Stimulated activated naive CD4-positive, alpha-beta T cell treated with Interleukin-2 at 50 U/mL for 16 hours (primary cell): ENCODE results near the gene IL23R.
"Not testable (repeated sequence)": the region's sequence is repeated elsewhere in the genome, so short reads cannot be mapped to it uniquely, and the experiment has no call there.

Source experiments
- DNase-seq: peaks from one replicate; lab custom pipeline; 2025; lab: John Stamatoyannopoulos, UW

The IL23R gene, protein sequence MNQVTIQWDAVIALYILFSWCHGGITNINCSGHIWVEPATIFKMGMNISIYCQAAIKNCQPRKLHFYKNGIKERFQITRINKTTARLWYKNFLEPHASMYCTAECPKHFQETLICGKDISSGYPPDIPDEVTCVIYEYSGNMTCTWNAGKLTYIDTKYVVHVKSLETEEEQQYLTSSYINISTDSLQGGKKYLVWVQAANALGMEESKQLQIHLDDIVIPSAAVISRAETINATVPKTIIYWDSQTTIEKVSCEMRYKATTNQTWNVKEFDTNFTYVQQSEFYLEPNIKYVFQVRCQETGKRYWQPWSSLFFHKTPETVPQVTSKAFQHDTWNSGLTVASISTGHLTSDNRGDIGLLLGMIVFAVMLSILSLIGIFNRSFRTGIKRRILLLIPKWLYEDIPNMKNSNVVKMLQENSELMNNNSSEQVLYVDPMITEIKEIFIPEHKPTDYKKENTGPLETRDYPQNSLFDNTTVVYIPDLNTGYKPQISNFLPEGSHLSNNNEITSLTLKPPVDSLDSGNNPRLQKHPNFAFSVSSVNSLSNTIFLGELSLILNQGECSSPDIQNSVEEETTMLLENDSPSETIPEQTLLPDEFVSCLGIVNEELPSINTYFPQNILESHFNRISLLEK

DNA sequence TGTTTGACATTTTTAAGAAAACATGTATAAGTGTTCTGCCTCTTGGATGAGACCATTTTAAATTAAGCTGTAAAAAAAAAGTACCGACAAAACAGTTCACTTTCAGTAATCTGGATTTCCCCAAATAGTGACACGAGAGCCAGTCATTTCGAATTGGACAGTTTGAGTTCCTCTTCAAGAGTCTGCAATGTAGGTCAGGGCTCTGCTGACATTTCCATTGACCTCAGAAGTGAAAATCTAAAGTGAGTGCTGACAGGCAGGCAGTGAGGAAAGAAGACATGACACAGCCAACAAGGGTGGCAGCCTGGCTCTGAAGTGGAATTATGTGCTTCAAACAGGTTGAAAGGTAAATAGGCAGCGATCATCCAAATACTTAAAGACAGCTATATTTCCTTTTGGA is at the start of gene IL23R:
Gene IL23R (plus strand): TSS at position 259 of the 400 bp plus-strand sequence. CDS start 1,667 bp downstream, outside the sequence.
- DNase-seq, result peak; percentile 49

DNA sequence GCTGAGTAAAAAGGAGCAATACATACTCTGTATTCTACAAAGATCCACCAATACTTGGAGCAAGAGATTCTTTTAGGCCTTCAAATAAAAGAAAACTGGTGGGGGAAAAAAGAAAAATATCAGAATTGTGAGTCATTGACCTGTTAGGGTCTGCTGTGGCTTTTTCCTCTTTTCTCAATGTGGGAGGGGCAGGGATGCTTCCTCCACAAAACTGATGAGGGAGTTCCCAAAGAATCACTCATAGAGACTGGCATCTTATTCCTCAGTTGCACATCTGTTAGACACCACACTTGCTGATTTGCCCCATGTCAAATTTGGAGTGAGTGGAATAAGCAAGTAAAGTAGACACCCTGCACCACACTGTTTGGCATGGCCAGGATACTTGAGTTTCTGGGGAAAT is 48.1 kb upstream of the IL23R start:
- no peak for DNase-seq

DNA sequence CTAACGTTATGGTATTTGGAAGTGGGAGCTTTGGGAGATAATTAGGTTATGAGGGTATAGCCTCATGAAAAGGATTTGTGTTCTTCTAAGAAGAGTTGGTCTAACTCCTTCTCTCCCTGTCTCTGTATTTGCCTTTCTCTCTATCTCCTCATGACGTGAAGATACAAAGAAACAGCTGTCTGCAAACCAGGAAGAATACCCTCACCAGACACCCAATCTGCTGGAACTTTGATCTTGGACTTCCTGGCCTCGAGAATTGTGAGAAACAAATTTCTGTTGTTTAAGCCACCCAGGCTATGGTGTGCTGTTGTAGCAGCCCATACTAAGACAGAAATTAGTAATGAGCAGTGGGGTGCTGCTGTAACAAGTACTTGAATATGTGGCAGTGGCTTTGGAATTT is 47.6 kb upstream of the IL23R start:
- no peak for DNase-seq

DNA sequence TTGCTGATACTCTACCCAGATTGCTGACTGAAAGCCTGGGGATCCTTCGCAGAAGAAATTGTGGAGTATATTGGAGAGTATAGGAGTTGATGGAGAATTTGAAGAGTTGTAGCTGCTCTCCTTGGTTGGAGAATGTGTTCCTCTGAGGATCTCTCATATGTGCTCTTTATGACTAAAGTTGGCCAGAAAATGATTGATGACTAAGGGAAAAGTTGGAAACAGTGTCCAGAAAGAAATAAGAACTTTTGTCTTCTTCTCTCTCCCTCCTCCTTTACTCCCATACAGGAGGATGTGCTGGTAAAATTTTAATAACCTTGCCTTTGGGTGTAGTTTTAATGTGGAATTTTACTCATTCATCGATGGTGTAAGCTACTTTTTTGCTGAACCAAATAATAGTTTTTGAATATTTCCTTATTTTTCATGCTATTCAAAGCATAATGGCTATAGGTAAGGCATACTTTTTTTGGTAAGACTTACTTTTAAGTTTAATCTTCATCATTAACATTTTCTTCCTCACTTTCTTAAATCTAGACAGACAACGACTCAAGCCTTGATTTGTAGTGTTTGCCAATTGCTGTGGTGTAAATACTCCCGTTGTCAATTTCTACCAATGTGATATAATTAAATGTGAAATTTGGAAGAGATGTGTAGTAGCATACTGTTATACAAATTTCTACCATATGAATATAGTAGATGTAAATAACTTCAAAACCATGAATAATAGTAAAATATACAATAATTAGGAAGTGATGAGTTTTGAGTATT is 45.2 kb upstream of the IL23R start:
- no peak for DNase-seq

DNA sequence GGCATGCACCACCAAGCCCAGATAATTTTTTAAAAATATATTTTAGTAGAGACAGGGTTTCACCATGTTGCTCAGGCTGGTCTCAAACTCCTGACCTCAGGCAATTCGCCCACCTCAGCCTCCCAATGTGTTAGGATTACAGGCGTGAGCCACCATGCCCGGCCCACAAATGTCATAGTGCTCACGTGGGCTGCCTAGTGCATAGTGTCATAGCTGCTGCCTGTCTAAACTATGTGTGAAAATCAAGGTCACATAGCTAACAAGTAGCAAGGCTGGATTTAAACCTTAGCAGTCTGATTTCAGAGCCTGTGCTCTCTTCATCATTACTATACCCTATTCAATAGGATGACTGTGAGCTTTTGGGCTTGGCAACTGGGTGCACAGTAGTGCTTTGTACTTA is 41.8 kb upstream of the IL23R start:
- DNase-seq, result no peak

DNA sequence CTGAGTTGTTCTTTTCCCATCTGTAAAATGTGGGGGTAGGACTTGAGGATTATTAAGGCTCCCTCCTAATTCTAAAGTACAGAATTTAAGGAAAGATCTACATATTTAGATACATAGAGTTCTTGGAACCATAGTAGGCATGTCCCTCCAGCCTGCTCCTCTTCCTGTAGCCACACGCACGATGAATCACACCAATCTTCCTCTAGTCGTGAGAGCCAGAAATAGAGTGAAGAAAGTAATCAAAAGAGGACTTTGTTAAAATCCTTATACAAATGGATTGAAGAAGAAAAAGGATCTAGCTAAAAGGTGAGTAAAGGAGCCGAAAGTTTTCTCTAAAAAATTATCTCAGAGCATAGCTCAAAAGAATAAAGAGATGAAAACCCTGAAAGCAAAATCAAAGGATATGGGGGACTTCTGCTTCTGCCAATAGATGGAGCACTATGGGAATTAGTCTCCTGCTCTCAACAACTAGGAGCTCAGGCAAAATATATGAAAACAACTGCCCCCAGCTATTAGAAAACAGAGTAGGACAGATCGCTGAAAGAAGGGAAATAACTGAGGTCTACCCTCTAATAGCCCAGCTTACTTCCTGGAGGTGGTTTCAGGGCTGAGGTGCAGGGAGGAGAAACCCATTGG is 40.0 kb upstream of the IL23R start:
- no peak for DNase-seq

DNA sequence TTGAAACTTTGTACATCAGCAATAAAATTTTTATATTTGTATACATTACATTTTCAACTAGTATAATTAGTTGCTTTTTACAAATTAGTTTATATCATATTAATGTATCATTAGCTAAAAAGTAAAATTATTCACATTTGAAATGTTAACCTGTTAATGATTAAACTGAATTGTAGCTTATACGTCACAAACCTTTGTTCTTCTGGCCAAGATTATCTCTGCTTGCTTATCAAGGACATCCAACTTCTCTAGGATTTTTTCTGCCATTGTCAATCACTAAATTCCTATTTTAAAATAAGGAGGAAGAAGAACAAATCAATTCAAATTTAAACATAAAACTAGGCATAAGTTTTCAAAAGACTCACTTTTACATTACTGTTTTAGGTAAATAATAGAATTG is 39.3 kb upstream of the IL23R start:
- no peak for DNase-seq

DNA sequence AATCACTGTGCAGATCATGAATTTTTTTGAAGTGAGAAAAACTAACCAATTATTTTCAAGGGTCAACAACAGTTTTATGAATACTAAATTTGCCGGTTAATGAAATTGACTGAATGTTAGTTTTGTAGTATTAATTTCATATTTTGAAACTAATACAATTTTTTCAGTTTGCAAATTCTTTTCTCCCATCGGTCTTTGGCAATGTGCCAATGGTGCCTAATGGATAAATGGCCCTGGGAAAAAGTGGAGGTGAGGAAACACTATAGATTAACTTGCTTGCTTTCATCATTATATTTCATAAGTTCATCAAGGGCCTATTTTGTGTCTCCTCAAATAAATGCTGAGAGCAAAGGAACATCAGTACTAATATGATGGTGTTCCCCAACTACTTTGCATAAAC is 35.6 kb upstream of the IL23R start:
- no peak for DNase-seq

DNA sequence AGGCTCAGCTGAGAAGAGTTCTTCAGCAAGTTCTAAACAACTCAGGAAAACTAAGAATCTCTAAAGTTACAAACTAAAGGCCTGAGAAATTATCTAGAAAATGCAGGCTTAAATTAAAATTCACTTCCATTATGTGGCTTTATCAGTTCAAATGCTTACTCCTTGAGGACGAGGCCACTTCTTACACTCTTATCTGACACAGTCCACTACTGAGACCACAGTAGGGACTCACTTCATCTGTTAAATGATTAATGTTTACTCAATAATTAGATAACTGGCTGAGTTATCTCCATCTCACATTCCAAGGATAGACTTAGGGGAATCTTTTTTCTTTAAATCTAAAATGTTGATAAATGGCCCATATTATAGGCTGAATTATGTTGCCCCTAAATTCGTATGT is 33.1 kb upstream of the IL23R start:
- no peak for DNase-seq

DNA sequence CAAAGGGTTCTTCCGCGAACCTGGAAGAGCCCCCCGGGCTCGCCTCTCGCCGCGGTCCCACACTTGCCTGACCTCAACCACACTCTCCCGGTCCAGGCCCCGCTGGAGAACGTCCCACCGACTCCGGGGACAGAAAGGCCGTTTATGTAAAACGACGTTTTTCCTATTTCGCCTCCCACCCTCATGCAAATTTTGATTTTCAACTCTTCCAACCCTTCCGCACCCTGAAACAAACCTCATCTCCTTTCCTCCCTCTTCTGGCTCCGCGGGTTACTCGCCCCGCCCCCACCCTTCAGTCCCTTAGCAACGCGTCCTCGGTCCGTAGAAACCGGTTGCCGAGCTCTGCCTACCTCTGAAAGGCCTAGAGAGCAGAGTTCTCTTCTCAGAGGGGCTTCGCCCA is 31.6 kb upstream of the IL23R start, which contains the start of gene C1orf141:
Gene C1orf141 (minus strand): TSS at position 276 of the 400 bp plus-strand sequence. CDS start 7,730 bp downstream, outside the sequence.
- peak; percentile 3 for DNase-seq

DNA sequence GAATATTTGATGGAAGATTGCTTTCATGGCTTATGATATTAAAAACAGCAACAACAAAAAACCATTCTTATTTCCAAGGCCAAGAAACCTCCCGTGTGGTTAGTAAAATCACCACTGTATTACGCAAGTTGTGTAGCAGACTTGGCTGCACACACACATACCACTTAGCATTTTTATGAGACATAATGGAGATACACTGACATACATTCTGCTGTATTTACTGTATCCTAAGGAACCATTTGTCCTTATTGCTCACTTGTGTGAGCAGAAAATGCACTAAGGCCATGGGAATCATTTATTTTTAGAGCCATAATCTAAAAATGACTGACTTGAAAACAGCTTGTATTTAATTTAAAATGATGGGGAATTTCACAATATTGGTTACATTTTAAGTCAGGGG is 30.9 kb upstream of the IL23R start:
- no peak for DNase-seq

DNA sequence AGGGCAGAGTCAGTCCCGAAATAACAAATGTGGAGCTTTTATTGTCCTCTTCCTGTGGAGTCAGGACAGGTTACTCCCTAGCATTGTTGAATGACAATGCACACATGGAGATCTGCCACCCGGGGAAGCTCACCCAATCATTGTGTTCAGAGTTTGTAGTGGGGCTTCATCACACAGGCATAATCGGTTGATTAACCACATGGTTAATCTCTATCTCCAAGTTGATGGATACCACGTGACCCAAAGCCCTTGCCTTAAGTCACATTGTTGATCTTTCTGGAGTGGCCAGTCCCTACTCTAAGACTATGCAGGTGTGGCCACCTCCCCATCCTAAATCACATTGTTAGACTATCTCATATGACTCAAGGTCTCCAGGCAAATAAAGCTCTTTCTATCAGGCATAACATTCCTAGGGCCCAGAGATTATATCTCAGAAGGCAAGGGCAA is 28.9 kb upstream of the IL23R start:
- DNase-seq, result no peak

DNA sequence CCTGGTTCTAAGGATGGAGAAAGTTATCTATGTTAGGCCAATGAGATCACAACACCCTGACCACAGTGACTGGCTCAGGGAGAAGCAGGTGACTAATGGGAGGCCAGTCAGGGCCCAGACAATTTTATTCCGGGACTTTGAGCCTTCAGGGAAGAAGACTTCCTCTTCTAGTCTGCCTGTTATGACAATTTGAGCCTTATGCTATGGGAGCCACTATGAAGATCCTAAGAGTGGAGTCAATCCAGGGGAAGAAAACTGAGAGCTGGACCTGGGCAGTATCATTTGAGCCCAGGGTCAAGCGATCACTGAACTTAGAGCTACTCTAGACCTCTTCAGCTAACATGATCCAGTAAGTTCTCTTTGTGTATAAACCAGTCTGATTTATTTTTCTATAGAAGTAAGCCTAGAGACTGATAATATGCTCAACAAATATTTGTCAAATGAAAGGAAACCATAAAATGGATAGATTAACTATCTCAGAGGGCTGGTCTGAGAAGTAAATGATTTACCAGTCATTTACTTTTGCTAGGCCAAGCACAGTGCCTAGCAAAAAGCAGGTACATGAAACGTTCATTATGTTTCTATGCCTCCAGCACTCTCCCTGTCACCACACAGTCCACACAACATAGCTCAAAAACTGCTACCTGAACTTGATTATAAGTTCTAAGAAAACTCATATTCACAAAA is 27.3 kb upstream of the IL23R start:
- no peak for DNase-seq

DNA sequence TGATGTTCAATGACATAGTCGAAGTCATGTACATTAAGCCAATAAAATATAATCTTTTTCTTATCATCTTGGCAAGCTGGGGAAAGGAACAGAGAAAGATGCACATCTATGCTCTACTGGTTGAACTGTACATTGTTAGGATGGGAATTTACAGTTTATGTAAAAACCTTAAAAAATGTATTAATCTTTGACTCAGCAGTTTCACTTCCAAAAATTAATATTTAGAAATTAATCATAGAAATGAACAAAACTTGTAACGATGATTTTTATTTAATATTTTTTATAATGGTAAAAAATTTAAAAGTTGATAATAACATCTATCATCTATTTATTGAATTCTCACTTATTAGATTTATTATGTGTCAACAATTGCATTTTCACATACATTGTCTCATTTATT is 25.8 kb upstream of the IL23R start:
- no peak for DNase-seq

DNA sequence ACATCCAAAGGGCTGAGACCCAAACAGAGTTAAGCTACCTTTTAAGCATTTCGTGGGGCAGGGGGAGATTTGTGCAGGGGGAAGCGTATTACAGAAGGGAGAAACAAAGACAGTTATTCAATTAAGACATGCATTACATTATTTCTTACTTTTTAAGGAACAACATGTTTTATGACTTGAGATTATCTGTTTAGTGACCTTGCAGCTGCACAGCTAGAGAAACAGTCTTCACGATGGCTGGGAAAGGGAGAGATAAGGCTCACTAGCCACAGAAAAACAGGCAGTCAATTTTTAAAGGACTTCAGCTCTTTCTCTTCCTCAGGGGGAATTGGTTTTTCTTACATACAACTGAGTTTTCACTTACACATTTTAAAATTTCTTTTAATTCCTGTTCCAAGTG is 24.4 kb upstream of the IL23R start:
- not testable (repeated sequence) for DNase-seq

DNA sequence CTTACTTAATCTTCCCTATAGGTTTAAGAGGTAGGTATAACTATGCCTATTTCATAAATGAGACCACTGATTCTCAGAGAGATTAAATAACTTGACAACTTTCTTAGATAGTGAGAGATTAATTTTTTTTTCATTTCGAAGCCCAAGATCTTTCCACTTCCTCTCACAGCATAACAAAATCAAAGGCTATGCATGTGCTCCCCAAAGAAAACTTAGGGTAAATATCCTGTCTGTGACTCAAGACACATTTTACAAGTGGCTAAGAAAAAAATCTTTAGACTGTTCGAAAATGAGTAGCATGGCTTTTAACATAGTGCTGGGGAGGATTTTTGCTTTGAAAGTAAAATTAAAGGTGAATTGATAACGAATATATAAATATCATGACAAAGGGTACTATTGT is 23.3 kb upstream of the IL23R start:
- no peak for DNase-seq

DNA sequence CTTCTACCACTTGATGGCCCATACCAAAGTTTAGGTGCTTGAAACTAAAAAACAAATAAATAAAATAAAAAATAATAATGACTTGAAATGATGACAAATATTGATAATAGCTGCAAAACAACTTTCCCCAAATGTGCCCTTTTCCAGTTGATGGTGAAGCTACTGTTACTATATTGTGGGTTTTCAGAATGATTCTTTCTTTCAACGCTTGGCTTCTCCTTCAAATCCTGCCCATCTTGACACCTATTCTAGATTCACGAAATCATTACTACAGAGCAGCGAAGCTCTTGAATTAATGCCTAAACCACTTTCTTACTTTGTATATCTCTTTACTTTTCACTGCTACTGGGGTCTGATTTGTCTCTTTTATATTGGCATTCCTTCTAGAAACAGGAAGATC is 22.3 kb upstream of the IL23R start:
- no peak for DNase-seq

DNA sequence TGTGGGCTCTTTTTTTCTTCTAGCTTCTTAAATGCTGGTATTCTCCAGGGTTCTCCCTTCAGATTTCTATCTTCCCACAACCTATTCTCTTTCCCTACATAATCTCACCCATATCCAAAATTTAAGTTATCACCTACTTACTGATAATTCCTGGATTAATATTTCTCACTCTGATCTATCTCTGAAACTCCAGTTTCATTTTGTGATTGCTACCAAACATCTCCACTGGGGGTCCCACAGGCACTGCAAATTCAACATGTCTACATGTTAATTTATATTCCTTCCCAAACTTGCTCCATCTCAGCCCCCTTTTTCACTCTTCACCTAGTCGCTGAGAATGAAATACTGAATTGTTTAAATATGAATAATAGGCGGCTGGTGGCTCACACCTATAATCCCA is 21.6 kb upstream of the IL23R start:
- no peak for DNase-seq

DNA sequence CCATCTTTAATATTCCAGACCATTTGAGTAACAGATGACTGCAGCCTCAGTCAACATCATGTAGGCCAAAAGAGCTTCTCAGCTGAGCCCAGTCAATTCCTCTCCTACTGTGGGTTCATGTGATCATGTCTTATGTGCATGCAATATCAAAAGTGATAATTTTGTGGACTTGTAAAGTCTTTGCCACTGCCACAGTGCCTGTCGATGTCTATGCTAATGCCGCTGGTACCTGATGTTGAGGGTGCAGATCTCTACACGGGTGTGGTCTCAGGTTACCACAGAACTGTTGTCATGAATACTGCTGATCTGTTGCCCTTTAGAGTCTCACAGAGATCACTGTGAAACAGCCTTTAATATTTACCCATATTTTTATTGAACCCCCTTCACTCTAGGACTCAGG is 20.2 kb upstream of the IL23R start:
- no peak for DNase-seq

DNA sequence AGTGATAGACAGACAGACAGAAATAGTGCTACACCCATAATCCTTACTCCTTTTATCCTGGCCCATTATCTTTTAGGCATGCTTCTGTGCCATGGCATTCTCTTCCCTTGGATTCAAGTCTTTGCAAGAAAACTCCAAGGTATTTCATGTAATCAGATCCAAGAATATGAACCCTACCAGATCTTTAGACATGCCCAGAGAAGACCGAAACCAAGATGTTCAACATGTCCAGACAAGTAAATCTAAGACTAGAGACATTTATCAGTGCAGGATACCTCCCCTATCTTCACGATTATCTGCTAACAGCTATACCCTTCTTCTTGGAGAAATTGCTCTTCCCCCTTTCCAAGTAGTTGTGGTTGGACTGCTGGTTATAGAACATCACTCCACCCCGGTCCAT is 19.7 kb upstream of the IL23R start:
- DNase-seq, result no peak

DNA sequence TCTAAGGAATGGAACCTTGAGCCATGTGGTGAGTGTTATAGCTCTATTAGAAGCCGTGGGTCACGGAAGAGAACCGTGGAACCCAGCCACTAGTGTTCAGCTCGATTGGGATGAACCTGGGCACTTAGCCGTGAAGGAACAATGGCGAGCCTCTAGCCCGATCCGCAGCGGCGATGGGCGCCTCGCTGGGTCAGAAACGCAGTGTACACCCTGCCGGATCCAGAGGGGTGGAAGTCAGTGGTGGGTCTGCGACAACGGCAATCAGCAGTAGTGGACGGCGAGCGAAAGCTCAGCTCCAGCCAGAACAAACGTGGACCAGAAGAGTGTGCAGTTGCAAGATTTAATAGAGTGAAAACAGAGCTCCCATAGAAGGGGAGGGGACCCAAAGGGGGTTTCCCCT is 18.3 kb upstream of the IL23R start:
- DNase-seq, result not testable (repeated sequence)
